Muscle layer of colon (tissue), 2 donors: ENCODE data around the gene PDE1A.
A peak's percentile ranks its signal among the peaks of the same experiment; 100 is the strongest.

Source experiments
- H3K27ac ChIP-seq: one replicate; pipeline ENCODE4 v1.7.0; 2013; ENCODE audit warnings: low read depth, mild to moderate bottlenecking, low read length, moderate library complexity
- H3K27me3 ChIP-seq, 2 donors: one replicate each; pipeline ENCODE4 v1.7.0; 2013; ENCODE audit warnings: low read length in 2 of 2, mild to moderate bottlenecking in 2 of 2; ENCODE audit not compliant: insufficient read depth in 2 of 2, control insufficient read depth in 1 of 2
- H3K36me3 ChIP-seq: one replicate; pipeline ENCODE4 v1.7.0; 2013; ENCODE audit warnings: mild to moderate bottlenecking, low read length; ENCODE audit not compliant: insufficient read depth
- H3K4me1 ChIP-seq: one replicate; pipeline ENCODE4 v1.7.0; 2013; ENCODE audit warnings: mild to moderate bottlenecking, low read length; ENCODE audit not compliant: insufficient read depth
- H3K4me3 ChIP-seq, 2 donors: one replicate each; pipeline ENCODE4 v1.7.0; 2013; ENCODE audit warnings: low read length in 2 of 2, low read depth in 1 of 2, mild to moderate bottlenecking in 1 of 2, moderate library complexity in 1 of 2
- H3K9ac ChIP-seq: one replicate; pipeline ENCODE4 v1.7.0; 2013; ENCODE audit warnings: low read length
- H3K9me3 ChIP-seq: one replicate; pipeline ENCODE4 v1.7.0; 2013; ENCODE audit warnings: mild to moderate bottlenecking, low read length
- donor health status: abdominal sarcoma.
- donor health status: Adenocarcinoma of cecum.

The PDE1A gene

DNA sequence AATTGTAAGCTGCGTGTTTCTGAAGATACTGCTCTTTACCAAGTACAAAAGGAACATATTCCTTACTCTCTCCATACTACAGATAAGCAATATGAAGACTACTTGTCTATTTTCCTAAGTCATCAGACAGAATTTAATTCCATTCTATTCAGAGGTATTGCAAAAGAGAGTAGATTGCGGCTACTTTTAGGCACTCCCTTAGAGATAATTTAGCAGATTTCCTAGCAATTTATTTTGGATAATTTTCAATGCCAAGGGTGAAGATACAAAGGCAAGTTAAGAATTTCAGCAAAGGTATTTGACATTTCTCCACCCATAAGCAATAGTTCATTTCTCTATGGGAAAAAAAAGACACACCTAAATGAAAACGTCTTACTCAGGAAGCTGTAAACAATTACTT lies 161.1 kb downstream of the PDE1A start:
- Histone ChIP-seq H3K27ac (no peak overlapping the region), H3K9ac (no peak overlapping the region), H3K9me3 (no peaks in the 10 kb centered on the region), H3K36me3 (peaks cover 6% of the 10 kb centered on the region), H3K4me1 (no peaks in the 10 kb centered on the region), H3K4me3 (no peak overlapping the region), H3K27me3 (no peaks in the 10 kb centered on the region)

DNA sequence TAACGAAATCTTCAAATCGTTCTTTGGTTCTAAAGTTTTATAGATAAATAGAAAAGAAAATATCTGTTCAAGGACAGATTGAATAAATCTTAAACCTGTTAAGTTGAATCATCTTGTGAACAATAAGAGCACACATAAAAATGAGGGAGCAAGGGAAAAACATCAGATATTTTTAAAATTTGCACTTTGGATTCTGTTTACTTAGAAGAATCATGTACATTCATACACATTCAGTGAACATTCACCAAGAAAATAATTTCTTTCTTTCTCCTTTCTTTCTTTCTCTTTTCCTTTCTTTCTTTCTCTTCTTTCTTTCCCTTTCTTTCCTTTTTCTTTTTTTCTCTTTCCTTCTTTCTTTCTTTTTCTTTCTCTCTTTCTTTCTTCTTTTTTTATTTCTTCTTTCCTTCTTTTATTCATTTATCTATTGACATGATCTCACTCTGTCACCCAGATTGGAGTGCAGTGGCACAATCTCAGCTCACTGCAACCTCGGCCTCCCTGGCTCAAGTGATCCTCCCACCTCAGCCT lies 164.9 kb downstream of the PDE1A start:
- Histone ChIP-seq H3K9me3 (no peaks in the 10 kb centered on the region), H3K27me3 (no peaks in the 10 kb centered on the region), H3K27ac (no peak overlapping the region), H3K36me3 (peaks cover 6% of the 10 kb centered on the region), H3K4me3 (no peak overlapping the region), H3K4me1 (no peaks in the 10 kb centered on the region), H3K9ac (no peak overlapping the region)

DNA sequence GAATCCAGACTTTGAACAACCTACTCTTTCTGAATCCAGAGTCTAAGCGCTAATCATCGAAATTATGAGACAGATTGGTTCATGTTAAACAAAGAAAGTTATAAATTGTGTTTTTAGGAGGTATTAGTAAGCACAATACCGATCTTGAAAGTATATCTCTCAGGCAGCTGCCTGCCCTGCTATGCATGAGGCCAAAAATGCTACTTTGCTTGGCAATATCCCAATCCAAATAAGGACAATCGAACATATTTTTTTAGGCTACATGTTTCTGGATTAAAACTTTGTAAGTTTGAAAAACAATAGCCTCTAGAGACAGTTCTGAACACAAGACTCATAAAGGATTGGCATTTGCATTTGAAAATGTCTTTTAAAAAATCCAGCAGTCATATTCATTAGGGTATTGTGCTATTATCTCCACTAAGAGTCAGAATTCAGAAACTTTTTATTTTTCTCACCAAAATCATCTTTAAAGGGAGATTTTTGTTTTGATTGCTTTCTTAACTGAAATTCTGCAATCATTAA lies 167.1 kb downstream of the PDE1A start:
- H3K9ac ChIP-seq: no peak overlapping the region
- H3K27me3 ChIP-seq: no peaks in the 10 kb centered on the region
- no peaks in the 10 kb centered on the region for H3K4me1 ChIP-seq
- H3K9me3 ChIP-seq: no peaks in the 10 kb centered on the region
- no peak overlapping the region for H3K4me3 ChIP-seq
- H3K27ac ChIP-seq: no peak overlapping the region
- H3K36me3 ChIP-seq: peaks cover 6% of the 10 kb centered on the region

DNA sequence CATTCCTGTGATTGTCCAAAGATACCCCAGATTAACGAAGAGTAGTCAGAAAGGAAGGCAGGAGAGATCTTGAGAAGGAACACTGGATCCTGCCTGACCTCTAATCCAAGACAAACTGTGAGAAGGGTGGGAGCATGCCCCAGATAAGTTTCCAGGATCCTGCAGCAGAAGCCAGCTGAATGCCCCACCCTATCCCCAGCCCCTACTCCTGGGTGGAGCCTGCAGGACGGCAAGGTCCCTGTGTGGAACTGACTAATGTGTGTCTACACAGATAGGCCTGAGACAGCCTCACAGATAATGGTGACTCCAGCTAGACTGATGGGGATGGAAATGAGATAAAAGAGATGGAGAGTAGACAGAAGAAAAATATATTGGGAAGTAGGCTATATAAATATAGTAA lies 174.3 kb downstream of the PDE1A start:
- H3K9ac ChIP-seq: no peak overlapping the region
- no peaks in the 10 kb centered on the region for H3K9me3 ChIP-seq
- H3K27me3 ChIP-seq: no peaks in the 10 kb centered on the region
- no peaks in the 10 kb centered on the region for H3K4me1 ChIP-seq
- H3K36me3 ChIP-seq: no peaks in the 10 kb centered on the region
- H3K27ac ChIP-seq: no peak overlapping the region
- no peak overlapping the region for H3K4me3 ChIP-seq

DNA sequence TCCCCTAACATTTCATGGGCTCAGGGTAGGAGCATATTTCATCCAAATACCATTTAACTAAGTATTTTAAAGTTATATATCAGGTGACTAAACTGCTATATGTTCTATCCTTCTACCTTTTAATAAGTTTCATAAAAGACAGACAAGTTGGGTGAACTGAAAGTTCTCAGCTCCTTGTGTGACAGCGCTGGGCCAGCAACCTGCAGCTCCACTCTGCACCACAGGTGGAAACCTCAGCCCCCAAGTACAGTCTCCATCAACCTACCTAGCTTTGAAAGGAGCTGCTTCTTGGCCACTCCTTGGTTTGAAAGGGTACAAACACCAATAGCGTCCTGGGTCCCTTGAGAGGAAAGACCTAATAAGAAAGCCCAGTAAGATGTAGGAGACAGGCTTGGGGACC lies 177.9 kb downstream of the PDE1A start:
- Histone ChIP-seq H3K36me3 (no peaks in the 10 kb centered on the region), H3K27ac (no peak overlapping the region), H3K27me3 (no peaks in the 10 kb centered on the region), H3K9ac (no peak overlapping the region), H3K9me3 (no peaks in the 10 kb centered on the region), H3K4me1 (no peaks in the 10 kb centered on the region), H3K4me3 (no peak overlapping the region)

DNA sequence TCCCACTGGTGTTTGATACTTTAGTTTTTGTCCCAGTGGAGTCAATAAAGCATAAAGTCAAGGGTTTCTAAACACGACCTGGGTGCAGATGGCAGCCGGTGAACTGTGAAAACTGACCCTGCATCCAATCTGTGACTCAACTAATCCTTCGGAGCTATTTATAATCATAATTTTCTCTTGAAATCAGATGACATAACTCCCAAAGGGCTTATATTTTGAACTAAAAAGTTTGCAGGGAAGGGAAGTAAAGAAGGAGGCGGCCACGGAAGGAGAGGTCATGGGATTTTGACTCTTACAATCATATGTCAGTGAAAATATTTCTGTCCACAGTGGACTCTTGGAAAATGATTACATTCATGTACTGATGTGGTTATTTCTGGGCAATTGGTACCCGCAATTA lies 178.5 kb downstream of the PDE1A start:
- H3K4me3 ChIP-seq: no peak overlapping the region
- no peaks in the 10 kb centered on the region for H3K4me1 ChIP-seq
- H3K9ac ChIP-seq: no peak overlapping the region
- H3K9me3 ChIP-seq: no peaks in the 10 kb centered on the region
- H3K27ac ChIP-seq: no peak overlapping the region
- no peaks in the 10 kb centered on the region for H3K36me3 ChIP-seq
- no peaks in the 10 kb centered on the region for H3K27me3 ChIP-seq

DNA sequence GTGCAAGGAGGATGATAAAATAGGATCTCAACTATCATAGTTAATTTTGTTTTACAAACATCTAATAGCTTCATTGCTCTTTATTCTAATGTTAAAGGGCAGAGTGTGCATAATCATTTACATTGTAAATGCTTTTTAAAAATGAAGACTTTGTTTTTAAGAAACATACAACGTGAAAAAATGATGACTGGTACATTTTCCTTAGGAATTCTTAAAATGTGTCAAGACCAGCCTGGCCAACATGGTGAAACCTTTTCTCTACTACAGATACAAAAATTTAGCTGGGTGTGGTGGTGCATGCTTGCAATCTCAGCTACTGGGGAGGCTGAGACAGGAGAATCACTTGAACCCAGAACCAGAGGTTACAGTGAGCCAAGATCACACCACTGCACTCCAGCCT lies 179.0 kb downstream of the PDE1A start:
- H3K4me1 ChIP-seq: no peaks in the 10 kb centered on the region
- no peaks in the 10 kb centered on the region for H3K36me3 ChIP-seq
- no peaks in the 10 kb centered on the region for H3K9me3 ChIP-seq
- no peak overlapping the region for H3K27ac ChIP-seq
- H3K27me3 ChIP-seq: no peaks in the 10 kb centered on the region
- no peak overlapping the region for H3K9ac ChIP-seq
- H3K4me3 ChIP-seq: no peak overlapping the region

DNA sequence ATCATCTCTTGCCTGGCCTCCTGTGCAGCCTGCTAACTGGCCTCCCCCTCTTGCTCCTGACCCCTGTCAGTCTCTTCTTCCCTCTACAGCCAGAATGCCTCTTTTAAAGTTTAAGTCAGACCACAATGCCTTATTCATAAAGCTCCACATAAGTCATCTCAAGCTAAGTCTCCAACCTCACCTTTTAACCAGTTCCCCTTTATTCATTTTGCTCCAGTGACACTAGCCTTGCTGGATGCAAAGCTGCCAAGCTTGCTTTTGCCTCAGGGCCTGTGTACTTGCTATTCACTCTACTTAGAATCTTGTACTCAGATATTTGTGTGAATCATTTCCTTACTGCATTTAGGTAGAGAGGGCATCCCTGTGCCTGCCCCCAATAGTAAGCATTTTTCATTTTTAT lies 180.9 kb downstream of the PDE1A start:
- no peaks in the 10 kb centered on the region for H3K9me3 ChIP-seq
- no peaks in the 10 kb centered on the region for H3K36me3 ChIP-seq
- no peaks in the 10 kb centered on the region for H3K27me3 ChIP-seq

DNA sequence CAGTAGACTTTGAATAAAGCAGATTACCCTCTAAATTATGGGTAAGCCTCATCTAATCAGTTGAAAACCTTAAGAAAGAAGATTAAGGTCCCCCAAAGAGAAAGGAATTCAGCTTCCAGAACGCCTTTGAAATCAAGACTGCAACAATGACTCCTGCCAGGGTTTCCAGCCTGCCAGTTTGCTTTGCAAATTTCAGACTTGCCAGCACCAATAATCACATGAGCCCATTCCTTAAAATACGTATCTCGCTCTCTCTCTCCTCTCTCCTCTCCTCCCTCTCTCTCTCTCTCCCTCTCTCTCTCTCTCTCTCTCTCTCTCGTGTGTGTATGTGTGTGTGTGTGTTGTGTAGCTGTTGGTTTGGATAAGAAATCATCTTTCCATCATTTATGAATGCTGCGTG lies 184.2 kb downstream of the PDE1A start:
- Histone ChIP-seq H3K27me3 (no peaks in the 10 kb centered on the region), H3K4me1 (no peaks in the 10 kb centered on the region), H3K36me3 (no peaks in the 10 kb centered on the region), H3K9me3 (no peaks in the 10 kb centered on the region), H3K4me3 (no peak overlapping the region), H3K27ac (no peak overlapping the region), H3K9ac (no peak overlapping the region)

More for the DNA sequence above, 180.9 kb downstream of the PDE1A start:
- Histone ChIP-seq H3K27ac (no peak overlapping the region), H3K9ac (no peak overlapping the region), H3K4me3 (no peak overlapping the region), H3K4me1 (no peaks in the 10 kb centered on the region)

DNA sequence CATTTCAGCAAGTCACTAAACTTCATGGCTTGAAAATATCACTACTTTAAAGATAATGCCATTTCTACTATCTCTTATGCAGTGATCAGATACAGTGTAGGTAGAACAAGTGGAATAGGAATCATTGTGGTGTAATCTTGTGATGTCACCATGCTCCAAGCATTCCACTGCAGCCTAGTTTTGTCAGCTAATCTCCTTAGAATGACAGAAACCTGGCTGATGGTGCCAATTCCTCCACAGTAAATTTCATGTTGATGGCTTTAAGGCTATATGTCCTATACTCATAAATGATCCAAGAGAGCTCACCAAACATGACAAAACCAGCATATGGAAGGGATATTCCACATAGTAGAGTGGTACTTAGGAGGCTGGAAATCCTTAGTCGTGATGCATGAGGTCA lies 184.9 kb downstream of the PDE1A start:
- Histone ChIP-seq H3K27ac (no peak overlapping the region), H3K4me3 (peak overlapping the region in 1 of 2 donors; percentile 13), H3K9ac (no peak overlapping the region), H3K36me3 (no peaks in the 10 kb centered on the region), H3K4me1 (no peaks in the 10 kb centered on the region), H3K9me3 (no peaks in the 10 kb centered on the region), H3K27me3 (no peaks in the 10 kb centered on the region)

DNA sequence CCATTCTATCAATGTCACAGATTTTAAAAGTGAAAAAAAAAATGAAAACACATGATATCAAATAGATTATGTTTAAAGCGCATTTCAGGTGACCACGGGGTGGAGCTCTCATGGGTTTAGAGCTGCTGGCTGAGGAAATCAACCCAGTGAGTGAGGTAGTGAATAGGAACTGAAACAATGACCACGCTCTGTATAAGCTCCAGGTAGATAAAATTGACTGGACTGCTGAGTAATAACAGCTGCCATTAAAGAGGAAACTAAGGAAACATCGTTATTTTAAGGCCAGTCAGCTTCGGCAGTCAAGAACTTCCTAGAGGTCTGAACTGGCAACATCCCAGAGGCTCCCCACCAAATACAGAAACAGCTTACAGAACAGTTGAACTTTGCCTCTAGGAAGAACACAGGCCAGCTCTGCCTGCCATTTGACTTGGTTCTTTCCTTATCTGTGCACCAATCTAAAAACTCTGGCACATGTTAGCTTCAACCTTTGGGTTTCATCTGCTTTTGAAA lies 185.9 kb downstream of the PDE1A start:
- H3K9me3 ChIP-seq: no peaks in the 10 kb centered on the region
- no peak overlapping the region for H3K27ac ChIP-seq
- H3K4me3 ChIP-seq: no peak overlapping the region
- no peaks in the 10 kb centered on the region for H3K36me3 ChIP-seq
- no peaks in the 10 kb centered on the region for H3K4me1 ChIP-seq
- H3K9ac ChIP-seq: no peak overlapping the region
- no peaks in the 10 kb centered on the region for H3K27me3 ChIP-seq

DNA sequence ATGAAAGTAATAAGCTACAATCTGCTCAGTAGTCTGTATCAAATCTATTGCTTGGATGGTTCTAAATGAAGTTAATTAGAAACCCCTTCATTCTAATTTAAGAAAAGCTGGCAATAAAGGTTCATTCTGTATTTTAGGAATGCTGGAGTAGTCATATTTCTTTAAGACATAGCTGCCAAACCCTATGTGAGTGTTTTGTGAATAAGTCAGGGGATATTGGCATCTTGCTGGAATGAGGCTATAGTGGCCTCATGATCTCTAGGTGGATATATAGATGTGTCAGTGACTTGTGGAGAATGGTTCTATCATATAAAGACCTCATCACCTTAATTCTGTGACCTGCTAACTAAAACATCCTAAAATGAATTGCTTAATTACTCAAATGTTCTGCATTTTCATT lies 196.3 kb downstream of the PDE1A start:
- H3K9ac ChIP-seq: no peak overlapping the region
- no peak overlapping the region for H3K27ac ChIP-seq
- no peak overlapping the region for H3K4me3 ChIP-seq
- H3K27me3 ChIP-seq: no peaks in the 10 kb centered on the region
- no peaks in the 10 kb centered on the region for H3K9me3 ChIP-seq
- no peaks in the 10 kb centered on the region for H3K4me1 ChIP-seq
- no peaks in the 10 kb centered on the region for H3K36me3 ChIP-seq
